Gastroesophageal sphincter (tissue), 3 donors: ENCODE data around the gene KPNB1.

Experiments used
- POLR2A ChIP-seq, 2 donors: fragments of 450-650 bp; IDR thresholded peaks; one replicate each; pipeline ENCODE4 v1.6.1; 2017; ENCODE audit warnings: antibody characterized with exemption in 2 of 2, mild to moderate bottlenecking in 2 of 2, moderate library complexity in 1 of 2
- TF ChIP-seq, protein P1 (sequence below), 4 experiments: fragments of 200-600 bp in 2 of 4; fragments of 450-650 bp in 2 of 4; sonication (generic) in 1 of 4; IDR thresholded peaks; one replicate each; pipeline ENCODE4 v1.5.1; 2017 to 2019; ENCODE audit warnings: antibody characterized with exemption in 4 of 4, mild to moderate bottlenecking in 2 of 4, moderate library complexity in 2 of 4

DNA sequence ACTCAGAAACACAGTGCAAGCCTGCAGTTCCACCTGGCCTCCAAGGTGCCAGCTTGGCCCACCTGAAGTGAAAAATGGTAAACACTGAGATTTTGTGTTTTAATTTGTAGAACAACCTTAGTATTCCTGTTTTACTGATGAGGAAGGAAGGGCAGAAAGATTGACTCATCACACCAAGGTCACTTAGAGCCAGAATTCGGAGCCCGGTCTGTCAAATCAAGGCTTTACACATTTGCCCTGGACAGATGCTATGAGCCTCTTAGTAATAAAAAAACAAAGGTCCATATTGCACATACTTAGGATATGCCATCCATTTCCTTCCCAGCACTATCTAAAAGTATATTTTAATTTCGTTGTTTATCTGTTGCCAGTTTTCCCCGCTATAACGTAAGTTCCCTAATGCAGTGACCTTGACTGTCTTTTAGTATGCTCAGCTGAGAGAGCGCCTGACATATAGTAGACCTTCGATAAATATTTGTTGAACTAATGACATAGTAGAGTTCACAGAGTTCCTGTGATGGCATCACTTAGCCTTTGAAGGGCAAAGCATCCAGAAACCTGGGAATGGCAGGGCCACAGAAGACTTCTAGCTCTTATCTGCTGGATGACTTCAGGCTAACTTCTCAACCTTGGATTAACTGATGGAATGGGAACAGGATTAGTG, 37.1 kb downstream of the KPNB1 start:
- TF ChIP-seq POLR2A (IDR thresholded peaks at IDR 0.05), result no peak
- TF ChIP-seq, protein P1, sequence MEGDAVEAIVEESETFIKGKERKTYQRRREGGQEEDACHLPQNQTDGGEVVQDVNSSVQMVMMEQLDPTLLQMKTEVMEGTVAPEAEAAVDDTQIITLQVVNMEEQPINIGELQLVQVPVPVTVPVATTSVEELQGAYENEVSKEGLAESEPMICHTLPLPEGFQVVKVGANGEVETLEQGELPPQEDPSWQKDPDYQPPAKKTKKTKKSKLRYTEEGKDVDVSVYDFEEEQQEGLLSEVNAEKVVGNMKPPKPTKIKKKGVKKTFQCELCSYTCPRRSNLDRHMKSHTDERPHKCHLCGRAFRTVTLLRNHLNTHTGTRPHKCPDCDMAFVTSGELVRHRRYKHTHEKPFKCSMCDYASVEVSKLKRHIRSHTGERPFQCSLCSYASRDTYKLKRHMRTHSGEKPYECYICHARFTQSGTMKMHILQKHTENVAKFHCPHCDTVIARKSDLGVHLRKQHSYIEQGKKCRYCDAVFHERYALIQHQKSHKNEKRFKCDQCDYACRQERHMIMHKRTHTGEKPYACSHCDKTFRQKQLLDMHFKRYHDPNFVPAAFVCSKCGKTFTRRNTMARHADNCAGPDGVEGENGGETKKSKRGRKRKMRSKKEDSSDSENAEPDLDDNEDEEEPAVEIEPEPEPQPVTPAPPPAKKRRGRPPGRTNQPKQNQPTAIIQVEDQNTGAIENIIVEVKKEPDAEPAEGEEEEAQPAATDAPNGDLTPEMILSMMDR (IDR thresholded peaks at IDR 0.05), result no peak
